HG02870 (cell line): ENCODE results near the gene UQCC2.

Source experiments
- ATAC-seq: cut with Tn5 transposase; IDR thresholded peaks from one replicate; pipeline ENCODE4 v1.9.1; 2021; ENCODE audit warnings: mild to moderate bottlenecking, moderate library complexity; ENCODE audit not compliant: unreplicated experiment

UQCC2 gene

GRCh38 chr6:33658982-33659689 is 52.4 kb downstream of the UQCC2 start:
- no peak for ATAC-seq

- no peak for ATAC-seq
Measured at GRCh38 chr6:33656844-33657243, 54.7 kb downstream of the UQCC2 start.

- no peak for ATAC-seq
Measured at GRCh38 chr6:33654831-33655554, 56.5 kb downstream of the UQCC2 start.

GRCh38 chr6:33652002-33652401 is 59.5 kb downstream of the UQCC2 start:
- ATAC-seq = no peak

- ATAC-seq = no peak
Measured at GRCh38 chr6:33651403-33651802, 60.1 kb downstream of the UQCC2 start.
